Stimulated activated CD8-positive, alpha-beta memory T cell treated with anti-CD3 and anti-CD28 coated beads, Interleukin-15, amount 100 ng/mL, for 4 hours (primary cell): ENCODE data around the gene SNRPE.

Experiments used
- DNase-seq, 2 donors: peaks; one replicate each; pipeline ENCODE4 v3.0.0-alpha.2; 2020; ENCODE audit warnings: low read depth in 2 of 2

SNRPE gene

DNA sequence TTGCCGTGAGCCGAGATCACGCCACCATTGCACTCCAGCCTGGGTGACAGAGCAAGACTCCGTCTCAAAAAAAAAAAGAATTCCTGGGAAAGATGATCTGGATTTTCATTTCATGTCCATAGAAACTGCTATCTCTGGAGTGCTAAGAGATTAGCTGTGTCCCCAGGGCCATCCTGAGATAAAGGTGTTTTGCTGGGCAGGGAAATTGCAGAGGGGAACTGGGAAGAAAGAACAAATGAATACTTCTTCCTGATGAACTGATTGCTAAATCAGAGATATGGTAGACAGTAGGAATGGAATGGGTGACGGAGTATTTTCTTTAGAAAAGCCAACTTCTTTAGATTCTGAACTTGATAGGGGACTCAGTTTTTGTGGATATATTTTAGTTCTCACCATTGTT, 19.2 kb downstream of the SNRPE start:
- no peak for DNase-seq

DNA sequence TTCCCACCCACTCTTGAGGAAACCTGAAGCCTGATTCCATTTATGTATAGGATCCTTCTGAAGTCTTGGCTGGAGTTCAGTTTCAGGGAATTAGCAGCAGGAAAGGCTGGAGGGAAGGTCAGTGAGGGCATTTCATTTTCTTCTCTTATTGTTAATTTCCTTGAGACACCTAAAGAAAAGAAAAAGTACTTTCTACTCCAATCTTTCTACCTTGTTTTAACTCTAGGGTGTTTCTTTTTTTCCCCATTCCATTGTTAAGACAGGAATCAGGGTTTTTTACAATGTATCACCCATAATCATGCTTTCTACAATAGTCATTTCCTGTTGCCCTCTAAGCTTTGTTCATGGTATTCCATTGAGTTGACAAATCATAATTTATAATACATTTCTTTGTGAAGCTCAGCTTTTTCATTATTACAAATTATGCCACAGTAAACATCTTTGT, 27.4 kb downstream of the SNRPE start:
- DNase-seq = no peak

DNA sequence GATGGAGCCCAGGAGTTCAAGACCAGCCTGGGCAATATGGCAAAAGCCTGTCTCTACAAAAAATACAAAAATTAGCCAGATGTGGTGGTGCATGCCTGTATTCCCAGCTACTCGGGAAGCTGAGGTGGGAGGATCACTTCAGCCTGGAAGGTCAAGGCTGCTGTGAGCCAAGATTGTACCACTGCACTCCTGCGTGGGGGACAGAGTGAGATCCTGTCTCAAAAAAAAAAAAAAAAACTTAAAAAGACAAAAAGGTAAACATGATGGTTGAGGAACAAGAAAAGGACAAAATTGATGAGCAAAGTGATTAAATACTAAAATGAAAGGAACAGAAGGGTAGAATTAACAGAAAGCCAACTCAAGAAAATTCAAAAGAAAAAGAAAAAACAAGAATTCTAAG, 30.6 kb downstream of the SNRPE start:
- no peak for DNase-seq

DNA sequence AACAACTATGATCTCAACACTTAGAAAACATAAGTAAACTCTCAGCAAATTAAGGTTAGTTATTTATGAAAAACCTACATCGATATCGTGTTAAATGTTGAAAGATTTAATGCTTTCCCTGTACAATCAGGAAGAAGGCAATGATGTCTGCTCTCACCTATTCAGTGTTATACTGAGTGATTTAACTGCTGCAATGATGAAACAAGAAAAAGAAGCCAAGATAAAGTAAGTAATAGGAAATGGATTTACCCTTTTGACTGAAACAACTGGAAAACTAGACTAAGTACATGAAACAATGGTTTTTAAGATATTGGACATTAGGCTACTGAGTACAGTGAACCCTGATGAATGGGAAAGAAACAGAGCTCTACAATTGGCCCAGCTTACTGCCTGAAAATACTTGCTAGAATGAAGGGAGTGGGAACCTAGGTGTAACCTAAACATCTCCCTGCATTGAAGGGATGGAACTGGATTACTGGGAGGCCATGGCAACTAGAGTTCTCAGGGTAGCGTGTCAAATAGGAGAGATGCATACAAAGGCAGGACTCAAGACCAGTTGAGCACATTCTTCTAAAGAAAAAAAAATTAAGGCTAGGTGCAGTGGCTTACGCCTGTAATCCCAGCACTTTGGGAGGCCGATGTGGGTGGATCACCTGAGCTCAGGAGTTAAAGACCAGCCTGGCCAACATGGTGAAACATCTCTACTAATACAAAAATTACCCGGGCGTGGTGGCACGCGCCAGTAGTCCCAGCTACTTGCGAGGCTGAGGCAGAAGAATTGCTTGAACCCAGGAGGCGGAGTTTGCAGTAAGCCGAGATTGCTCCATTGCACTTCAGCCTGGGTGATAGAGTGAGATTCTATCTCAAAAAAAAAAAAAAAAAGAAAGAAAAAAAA, 37.3 kb downstream of the SNRPE start:
- DNase-seq = no peak

DNA sequence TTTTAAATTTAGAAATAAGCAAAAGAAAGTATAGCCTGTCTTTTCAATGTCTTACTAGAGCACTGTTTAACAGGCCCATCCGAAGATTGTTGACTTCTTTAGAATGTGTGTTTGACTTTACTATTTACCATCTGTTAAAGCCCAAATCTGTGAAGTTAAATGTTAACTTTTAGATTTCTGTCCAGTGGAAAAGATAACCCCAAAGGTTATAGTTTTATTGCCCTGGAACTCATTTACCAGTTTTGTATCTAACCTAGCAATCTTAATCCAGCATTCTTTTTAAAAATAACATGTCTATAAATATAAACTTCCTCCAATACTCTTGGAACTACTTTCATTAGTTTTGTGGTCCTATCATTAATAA, 37.9 kb downstream of the SNRPE start:
- no peak for DNase-seq

DNA sequence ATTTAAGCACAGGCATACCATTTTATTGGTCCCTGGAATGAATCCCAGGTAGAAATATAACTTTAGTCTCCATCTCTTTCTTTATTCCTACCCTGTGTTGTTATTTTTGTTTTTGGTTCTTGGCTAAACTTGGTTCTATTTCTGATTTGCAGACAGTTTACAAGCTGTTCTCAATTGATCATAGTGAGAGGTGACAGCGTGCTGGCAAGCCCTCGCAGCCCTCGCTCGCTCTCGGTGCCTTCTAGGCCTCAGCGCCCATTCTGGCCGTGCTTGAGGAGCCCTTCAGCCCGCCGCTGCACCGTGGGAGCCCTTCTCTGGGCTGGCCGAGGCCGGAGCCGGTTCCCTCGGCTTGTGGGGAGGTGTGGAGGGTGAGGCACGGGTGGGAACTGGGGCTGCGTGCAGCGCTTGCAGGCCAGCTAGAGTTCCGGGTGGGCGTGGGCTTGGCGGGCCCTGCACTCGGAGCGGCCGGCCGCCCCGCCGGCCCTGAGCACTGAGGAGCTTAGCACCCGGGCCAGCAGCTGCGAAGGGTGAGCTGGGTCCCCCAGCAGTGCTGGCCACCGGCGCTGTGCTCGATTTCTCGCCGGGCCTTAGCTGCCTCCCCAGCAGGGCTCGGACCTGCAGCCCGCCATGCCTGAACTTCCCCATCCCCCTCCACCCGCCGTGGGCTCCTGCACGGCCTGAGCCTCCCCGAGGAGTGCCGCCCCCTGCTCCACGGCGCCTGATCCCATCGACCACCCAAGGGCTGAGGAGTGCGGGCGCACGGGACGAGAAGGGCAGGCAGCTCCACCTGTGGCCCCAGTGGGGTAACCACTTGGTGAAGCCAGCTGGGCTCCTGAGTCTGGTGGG, 38.7 kb downstream of the SNRPE start:
- no peak for DNase-seq

DNA sequence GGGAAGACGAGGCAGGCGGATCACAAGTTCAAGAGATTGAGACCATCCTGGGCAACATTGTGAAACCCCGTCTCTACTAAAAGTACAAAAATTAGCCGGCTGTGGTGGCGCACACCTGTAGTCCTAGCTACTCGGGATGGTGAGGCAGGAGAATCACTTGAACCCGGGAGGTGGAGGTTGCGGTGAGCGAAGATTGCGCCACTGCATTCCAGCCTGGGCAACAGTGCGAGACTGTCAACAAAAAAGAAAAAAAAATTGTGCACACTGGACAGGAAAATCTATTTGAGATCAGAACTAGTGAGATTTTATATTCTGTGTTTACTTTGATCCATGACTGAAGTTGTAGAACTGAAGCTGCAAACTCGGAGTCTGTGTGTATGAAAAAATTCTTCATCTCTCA, 40.2 kb downstream of the SNRPE start:
- no peak for DNase-seq

DNA sequence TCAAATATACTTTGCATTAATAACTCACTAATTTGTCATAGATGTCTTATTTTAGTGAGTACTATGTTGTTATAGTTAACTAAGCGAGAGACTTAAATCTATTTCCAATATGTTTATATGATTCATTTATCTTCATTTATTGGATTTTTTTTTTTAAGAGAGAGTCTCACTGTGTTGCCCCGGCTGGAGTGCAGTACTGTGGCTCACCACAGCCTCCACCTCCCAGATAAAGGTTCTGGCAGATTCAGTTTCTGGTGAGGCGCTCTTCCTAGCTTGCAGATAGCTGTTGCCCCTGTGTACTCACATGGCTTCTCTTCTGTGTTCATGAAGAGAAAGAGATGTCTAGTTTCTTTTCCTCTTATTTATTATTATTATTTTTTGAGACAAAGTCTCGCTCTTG, 43.9 kb downstream of the SNRPE start:
- no peak for DNase-seq

DNA sequence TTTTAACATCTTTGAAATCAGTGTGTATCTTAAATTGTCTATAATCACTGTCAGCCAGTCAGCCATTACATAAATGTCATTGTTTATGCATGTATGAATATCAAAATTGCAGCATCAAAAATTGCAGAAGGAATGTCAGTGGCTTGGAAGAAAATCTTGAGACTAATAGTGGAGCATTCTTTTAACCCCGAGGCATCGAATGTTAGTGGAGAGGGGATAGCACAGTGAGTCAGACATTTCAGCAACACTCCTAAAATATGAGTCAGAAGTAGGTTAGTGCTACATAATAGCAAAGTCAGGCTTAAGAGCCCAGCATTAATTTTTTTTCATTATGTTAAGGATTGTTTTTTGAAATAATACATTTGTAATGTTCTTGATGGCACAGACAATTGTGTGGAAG, 45.5 kb downstream of the SNRPE start:
- no peak for DNase-seq

DNA sequence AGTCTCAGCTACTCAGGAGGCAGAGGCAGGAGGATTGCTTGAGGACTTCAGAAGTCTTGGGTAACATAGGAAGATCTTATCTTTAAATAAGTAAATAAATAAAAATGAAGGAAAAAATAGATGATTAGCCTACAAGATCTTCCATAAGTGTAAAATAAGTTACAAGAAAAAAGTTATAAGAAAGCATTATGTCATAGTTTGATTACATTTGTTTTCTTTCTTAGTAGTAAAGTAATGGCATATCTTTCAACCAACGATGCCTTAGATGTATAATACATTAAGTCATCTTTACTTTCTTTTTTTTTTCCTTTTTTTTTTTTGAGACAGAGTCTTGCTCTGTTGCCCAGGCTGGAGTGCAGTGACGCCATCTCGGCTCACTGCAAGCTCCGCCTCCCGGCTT, 46.5 kb downstream of the SNRPE start:
- DNase-seq = no peak

DNA sequence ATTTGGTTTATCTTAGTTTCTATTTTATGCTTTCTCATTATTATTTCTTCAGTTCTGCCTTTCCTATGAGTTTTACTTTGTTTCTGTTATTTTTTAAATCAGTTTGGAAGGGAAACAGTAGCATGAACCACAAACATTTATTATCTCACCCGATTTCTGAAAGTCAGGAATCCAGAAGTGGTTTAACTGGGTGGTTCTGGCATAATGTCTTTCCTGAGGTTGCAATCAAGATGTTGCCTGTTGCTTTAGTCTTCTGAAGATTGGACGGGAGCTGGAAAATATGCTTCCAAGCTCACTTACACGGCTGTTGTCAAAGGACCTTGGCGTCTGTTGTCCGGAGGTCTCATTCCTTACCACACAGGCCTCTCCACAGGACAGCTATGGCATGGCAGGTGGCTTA, 50.4 kb downstream of the SNRPE start:
- DNase-seq = no peak

DNA sequence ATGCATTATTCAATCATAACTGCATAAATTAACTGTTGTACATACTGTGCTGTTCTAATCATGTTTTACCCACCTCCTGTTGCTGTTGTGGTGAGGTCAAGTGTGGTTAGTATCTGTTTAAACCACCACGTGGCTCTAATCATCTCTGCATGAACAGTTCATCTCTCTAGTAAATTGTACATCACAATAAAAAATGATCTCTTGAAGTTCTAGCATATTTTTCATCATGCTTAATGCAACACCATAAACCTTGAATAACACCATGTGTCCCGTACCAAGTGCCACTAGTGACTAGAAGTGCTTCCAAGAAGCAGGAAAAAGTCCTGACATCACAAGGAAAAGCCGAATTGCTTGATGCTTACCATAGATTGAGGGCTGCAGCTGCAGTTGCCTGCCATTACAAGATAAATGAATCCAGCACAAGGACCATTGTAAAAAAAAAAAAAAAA, 51.7 kb downstream of the SNRPE start:
- DNase-seq = no peak

DNA sequence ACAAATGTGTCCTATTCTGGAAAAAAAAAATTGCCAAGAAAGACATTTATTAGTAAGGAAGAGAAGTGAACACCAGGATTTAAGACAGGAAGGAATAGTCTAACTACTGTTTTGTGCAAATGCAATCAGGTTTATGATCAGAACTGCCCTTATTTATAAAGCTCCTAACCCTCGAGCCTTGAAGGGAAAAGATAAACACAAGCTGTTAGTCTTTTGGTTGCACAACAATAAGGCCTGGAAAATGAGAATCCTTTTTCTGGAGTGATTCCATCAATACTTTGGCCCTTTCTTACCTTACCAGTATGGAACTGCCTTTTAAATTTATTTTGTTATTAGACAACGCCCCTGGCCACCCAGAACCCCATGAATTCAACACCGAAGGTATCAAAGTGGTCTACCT, 52.9 kb downstream of the SNRPE start:
- DNase-seq = no peak

DNA sequence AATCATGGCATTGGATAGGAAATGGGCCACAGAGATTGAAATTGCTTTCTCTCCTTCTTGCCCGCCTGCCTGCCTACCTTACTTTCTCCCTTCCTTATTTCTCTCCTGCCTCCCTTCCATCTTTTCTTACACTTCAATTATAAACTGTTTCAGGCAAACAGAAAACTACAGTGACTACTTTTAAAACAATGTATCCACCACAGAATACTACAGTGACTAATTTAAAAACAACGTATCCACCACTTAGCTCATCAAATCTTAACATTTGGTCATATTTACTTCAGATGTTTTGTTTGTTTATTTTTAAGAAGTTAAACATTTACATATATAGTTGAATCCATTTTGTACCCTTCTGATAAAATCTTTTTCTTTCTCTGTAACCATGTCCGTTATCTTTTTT, 54.4 kb downstream of the SNRPE start:
- DNase-seq = no peak

DNA sequence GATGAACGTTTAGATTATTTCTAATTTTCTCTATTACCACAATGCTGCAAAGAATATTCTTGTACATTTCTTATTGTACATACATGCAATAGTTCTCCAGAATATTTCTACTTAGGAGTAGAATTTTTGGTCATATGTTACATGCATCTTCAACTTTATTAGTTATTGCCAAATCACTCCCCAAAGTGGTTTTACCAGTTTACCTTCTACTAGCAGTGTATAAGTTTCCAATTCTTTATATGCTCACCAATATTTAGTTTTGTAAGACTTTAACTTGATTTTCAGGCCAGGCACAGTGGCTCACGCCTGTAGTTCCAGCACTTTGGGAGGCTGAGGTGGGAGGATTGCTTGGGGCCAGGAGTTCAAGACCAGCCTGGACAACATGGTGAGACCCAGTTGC, 55.4 kb downstream of the SNRPE start:
- no peak for DNase-seq
